ENCODE results near the gene GFOD1. TPM values are rescaled to one million over a fixed set of nuclear protein-coding genes. Genes with fewer than 3 reads are reported as not detected.
A peak's percentile ranks its signal among the peaks of the same experiment; 100 is the strongest.
"Not testable (repeated sequence)": the region's sequence is repeated elsewhere in the genome, so short reads cannot be mapped to it uniquely, and the experiment has no call there.

Gene GFOD1
- polyA plus RNA-seq, 10 donors = 2.1 to 7.5 (median 3.5) TPM

GRCh38 chr6:13328076-13328874, 159.1 kb downstream of the GFOD1 start, which contains the start of gene TBC1D7:
TBC1D7 (minus strand) TSS chr6:13328537; CDS start chr6:13326898, 1,639 bp downstream.
- DNase-seq = peak; percentile 90 to 98 (median 93)

GRCh38 chr6:13327691-13328075, 159.7 kb downstream of the GFOD1 start:
- DNase-seq = no peak

GRCh38 chr6:13326031-13326586, 161.3 kb downstream of the GFOD1 start:
- DNase-seq = not testable (repeated sequence)

GRCh38 chr6:13319891-13320564, 167.4 kb downstream of the GFOD1 start:
- DNase-seq = no peak

- DNase-seq = no peak
Observed at GRCh38 chr6:13318821-13319220, 168.6 kb downstream of the GFOD1 start.

- no peak for DNase-seq
Observed at GRCh38 chr6:13315896-13316295, 171.5 kb downstream of the GFOD1 start.

GRCh38 chr6:13314806-13315205, 172.6 kb downstream of the GFOD1 start:
- no peak for DNase-seq

- no peak for DNase-seq
Observed at GRCh38 chr6:13311155-13311554, 176.2 kb downstream of the GFOD1 start.

- no peak for DNase-seq
Observed at GRCh38 chr6:13308332-13308731, 179.1 kb downstream of the GFOD1 start.

Other genes starting within 250 kb of the GFOD1 start
- 10 to 100 TPM; 17.0 to 26.1 (median 20.4) TPM for gene TBC1D7, start 159.1 kb downstream of the GFOD1 start, polyA plus RNA-seq (ENCODE audit: insufficient read length in 10 of 10)
- gene SIRT5, start 87.0 kb upstream of the GFOD1 start, polyA plus RNA-seq (ENCODE audit: insufficient read length in 10 of 10) = 10 to 100 TPM in 3 of 10 donors, 1 to 10 TPM in 7; 6.9 to 13.0 (median 9.7) TPM
- 10 to 100 TPM; 59.9 to 74.0 (median 63.8) TPM for gene NOL7, start 127.7 kb upstream of the GFOD1 start, polyA plus RNA-seq (ENCODE audit: insufficient read length in 10 of 10)
- 10 to 100 TPM; 26.8 to 36.7 (median 30.2) TPM for gene RANBP9, start 224.2 kb upstream of the GFOD1 start, polyA plus RNA-seq (ENCODE audit: insufficient read length in 10 of 10)